Measurements from ENCODE around the gene ITIH1.

DNA sequence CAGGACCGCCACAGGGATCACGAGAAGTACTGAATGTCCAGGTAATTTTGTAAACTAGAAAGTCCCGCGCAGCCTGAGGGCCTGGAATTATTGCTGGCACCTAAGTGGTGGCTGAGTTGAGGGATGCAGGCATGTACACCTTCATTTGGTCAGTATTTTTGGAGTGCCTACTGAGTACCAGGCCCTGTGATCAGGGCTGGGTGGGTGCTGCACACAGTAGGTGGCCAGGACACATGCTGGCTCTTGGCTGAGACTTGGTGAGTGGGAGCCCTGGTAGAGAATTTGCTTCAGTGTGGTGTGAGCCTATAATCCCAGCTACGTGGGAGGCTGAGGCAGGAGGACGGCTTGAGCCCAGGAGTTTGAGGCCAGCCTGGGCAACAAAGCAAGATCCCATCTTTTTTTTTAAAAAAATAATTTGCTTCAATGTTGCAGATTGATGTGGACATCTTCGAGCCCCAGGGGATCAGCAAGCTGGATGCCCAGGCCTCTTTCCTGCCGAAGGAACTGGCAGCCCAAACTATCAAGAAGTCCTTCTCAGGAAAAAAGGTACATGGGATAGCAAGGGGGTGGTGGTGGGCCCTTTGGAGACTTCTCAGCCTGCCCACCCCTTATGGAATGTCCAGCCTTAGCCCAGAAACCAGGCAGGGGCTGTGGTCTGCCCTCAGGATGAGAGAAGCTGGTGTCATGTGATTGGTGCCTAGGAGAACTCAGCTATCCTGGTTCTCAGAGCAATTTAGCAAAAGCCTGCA lies 2.6 kb downstream of the ITIH1 start:
- TF ChIP-seq POLR2A (IDR thresholded peaks at IDR 0.05) (no peak), CTCF (IDR thresholded peaks at IDR 0.05) (no peak)
